GM12872 (cell line): Measurements from ENCODE around the gene SCAMP5.

ENCODE experiments used
- CTCF ChIP-seq: IDR thresholded peaks from 3 replicates; pipeline ENCODE4 v1.5.1; 2011; ENCODE audit warnings: low read depth, mild to moderate bottlenecking, low read length, moderate library complexity; ENCODE audit not compliant: insufficient read depth

The SCAMP5 gene

GRCh38 chr15:75058127-75058905 lies 63.0 kb downstream of the SCAMP5 start:
- no peak for TF ChIP-seq CTCF

- TF ChIP-seq CTCF = no peak
Measured at GRCh38 chr15:75059607-75060006, 64.2 kb downstream of the SCAMP5 start.

GRCh38 chr15:75061272-75061671 lies 65.9 kb downstream of the SCAMP5 start:
- no peak for TF ChIP-seq CTCF

GRCh38 chr15:75062706-75063105 lies 67.3 kb downstream of the SCAMP5 start:
- TF ChIP-seq CTCF = no peak

GRCh38 chr15:75063338-75063737 lies 68.0 kb downstream of the SCAMP5 start:
- TF ChIP-seq CTCF = no peak

GRCh38 chr15:75063889-75064288 lies 68.5 kb downstream of the SCAMP5 start:
- TF ChIP-seq CTCF = no peak

- TF ChIP-seq CTCF = no peak
Measured at GRCh38 chr15:75064846-75065245, 69.5 kb downstream of the SCAMP5 start.
